ENCODE measurements around the gene NIM1K. TPM values are rescaled to one million over a fixed set of nuclear protein-coding genes. Genes with fewer than 3 reads are reported as not detected.
A peak's percentile ranks its signal among the peaks of the same experiment; 100 is the strongest.
"Not testable (repeated sequence)": the region's sequence is repeated elsewhere in the genome, so short reads cannot be mapped to it uniquely, and the experiment has no call there.

Gene NIM1K
- polyA plus RNA-seq, 2 donors, result 0.12 to 0.21 TPM

DNA sequence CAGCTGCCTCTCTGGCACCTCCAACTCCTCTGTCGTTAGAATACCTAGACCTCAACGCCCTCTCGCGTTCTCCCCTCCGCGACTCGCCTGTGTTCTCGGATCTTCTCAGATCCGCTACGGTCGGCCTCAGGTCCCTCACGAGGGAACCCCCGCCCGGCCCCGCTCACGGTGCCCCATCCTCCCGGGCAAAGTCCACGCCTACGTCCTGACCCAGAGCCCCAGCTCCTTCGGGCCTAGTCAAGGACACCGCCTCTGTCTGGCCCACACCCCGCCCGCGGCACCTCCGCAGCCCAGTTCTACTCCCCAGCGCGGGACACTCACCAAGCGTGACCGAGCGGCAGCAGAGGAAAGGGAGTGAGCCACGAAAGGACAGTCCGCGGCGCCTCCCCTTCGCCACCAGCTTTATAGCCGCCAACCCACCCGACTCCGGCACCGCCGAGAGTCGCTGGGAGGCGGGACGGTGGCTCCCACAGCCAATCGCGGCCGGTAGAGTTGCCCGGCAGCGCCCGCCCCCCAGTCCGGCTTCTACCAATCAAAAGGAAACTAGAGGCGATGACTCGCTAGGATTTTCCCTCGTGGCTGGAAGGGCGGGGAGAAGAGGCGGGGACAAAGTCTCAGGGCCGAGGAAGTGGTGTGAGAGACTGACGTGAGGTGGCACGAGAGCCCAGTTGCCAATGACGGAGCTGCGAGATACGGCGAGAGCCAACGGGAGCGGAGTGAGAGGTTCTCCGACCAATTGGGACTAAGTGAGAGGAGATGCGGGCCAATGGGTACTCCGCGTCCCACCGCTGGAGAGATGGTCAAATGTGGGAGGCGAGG lies 121.2 kb downstream of the NIM1K start, which contains the start of gene HMGCS1:
TSS of gene HMGCS1 (minus strand) at position 378 of the 819 bp plus-strand sequence. CDS start 14,447 bp downstream, outside the sequence.
- H3K27ac ChIP-seq (ENCODE audit: low read depth in 2 of 2, low read length in 1 of 2), result peak within 1 kb of the TSS; percentile 93 to 95
- peaks cover 0 to 2% of the 10 kb centered on the region in 2 donors for H3K4me1 ChIP-seq (ENCODE audit: control insufficient read depth in 2 of 2, insufficient read depth in 2 of 2, low read length in 1 of 2)
- H3K4me3 ChIP-seq (ENCODE audit: low read depth in 1 of 2, low read length in 2 of 2), result peak within 1 kb of the TSS; percentile 81 to 91
- H3K27me3 ChIP-seq (ENCODE audit: control insufficient read depth in 1 of 2, insufficient read depth in 2 of 2, low read length in 2 of 2), result no peaks in the 10 kb centered on the region
- WGBS, 2 donors, result 0% methylated on average over 70 of the region's 70 CpGs
- no peaks in the 10 kb centered on the region for H3K36me3 ChIP-seq (ENCODE audit: control insufficient read depth in 2 of 2, insufficient read depth in 2 of 2, low read length in 1 of 2)
- H3K9me3 ChIP-seq (ENCODE audit: control insufficient read depth in 2 of 2, insufficient read depth in 1 of 2, low read depth in 1 of 2, low read length in 1 of 2), result no peaks in the 10 kb centered on the region

DNA sequence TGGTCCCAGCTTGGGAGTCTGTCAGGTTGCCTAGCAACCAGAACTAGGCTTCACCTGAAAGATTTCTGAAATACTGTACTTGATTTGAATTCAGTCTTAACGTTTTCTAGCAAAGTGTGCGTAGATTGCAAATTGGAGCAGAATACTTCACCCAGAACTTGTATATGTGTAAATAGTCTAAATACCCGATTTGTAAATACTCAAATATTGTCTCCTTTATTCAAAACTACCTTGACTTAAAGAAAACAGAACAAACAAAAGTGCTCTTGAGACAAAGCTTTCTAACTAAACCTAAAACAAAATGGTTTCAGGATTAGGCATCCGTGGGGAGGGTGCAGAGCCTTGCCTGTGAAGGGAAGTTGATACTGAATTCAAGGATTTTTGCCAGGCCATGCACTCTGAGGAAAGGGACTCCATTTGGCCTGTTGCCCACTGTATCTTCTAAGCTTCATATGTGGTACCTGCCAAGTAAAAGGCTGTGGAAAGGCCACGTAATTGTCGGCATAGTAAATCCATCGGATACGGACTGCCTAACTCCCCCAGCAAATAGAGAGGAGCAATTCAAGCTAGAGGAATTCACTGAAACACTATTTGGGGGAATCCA lies 121.9 kb downstream of the NIM1K start:
- H3K4me1 ChIP-seq (ENCODE audit: control insufficient read depth in 2 of 2, insufficient read depth in 2 of 2, low read length in 1 of 2), result peaks cover 0 to 2% of the 10 kb centered on the region in 2 donors
- H3K9me3 ChIP-seq (ENCODE audit: control insufficient read depth in 2 of 2, insufficient read depth in 1 of 2, low read depth in 1 of 2, low read length in 1 of 2), result no peaks in the 10 kb centered on the region
- H3K27ac ChIP-seq (ENCODE audit: low read depth in 2 of 2, low read length in 1 of 2), result peak overlapping the region; percentile 73 to 95
- no peaks in the 10 kb centered on the region for H3K27me3 ChIP-seq (ENCODE audit: control insufficient read depth in 1 of 2, insufficient read depth in 2 of 2, low read length in 2 of 2)
- peak overlapping the region in 1 of 2 donors; percentile 42 for H3K4me3 ChIP-seq (ENCODE audit: low read depth in 1 of 2, low read length in 2 of 2)
- 41 to 47% methylated on average over 8 of the region's 8 CpGs for WGBS, 2 donors
- no peaks in the 10 kb centered on the region for H3K36me3 ChIP-seq (ENCODE audit: control insufficient read depth in 2 of 2, insufficient read depth in 2 of 2, low read length in 1 of 2)

DNA sequence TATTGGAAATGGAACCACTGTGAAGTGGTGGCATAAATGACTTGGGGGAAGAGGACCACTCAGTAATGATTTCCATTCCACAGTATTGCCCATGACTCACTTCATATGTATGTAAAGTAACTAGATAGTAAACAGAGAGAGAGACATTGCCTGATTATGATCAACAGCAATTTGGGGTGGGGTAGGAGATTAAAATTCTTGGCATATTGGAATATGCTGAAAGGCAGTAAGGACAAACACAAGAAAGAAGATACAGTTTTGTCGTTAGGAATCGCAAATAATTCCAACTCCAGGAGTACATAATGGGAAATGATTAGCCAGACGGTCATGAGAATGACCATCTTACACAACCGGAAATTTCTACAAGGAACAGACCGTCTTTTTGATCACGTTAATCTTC lies 122.7 kb downstream of the NIM1K start:
- H3K4me1 ChIP-seq (ENCODE audit: control insufficient read depth in 2 of 2, insufficient read depth in 2 of 2, low read length in 1 of 2), result peaks cover 0 to 2% of the 10 kb centered on the region in 2 donors
- H3K27me3 ChIP-seq (ENCODE audit: control insufficient read depth in 1 of 2, insufficient read depth in 2 of 2, low read length in 2 of 2), result no peaks in the 10 kb centered on the region
- H3K27ac ChIP-seq (ENCODE audit: low read depth in 2 of 2, low read length in 1 of 2), result no peak overlapping the region
- WGBS, 2 donors, result 96% methylated on average over 6 of the region's 6 CpGs
- H3K9me3 ChIP-seq (ENCODE audit: control insufficient read depth in 2 of 2, insufficient read depth in 1 of 2, low read depth in 1 of 2, low read length in 1 of 2), result no peaks in the 10 kb centered on the region
- H3K36me3 ChIP-seq (ENCODE audit: control insufficient read depth in 2 of 2, insufficient read depth in 2 of 2, low read length in 1 of 2), result no peaks in the 10 kb centered on the region
- no peak overlapping the region for H3K4me3 ChIP-seq (ENCODE audit: low read depth in 1 of 2, low read length in 2 of 2)

DNA sequence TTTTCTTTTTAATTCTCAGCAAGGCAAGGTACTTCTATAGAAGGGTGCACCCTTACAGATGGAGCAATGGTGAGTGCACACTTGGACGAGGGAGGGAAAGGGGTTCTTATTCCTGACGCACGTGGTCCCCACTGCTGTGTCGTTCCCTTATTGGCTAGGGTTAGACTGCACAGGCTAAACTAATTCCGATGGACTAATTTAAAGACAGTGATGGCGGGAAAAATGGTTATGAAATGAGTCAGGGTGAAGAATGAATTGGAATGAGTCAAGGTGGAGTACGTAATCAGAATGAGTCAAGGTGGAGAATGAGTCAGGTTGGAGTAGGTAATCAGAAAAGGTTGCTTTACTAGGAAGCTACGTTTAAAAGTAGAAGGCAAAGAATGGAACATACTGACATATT lies 123.2 kb downstream of the NIM1K start:
- H3K9me3 ChIP-seq (ENCODE audit: control insufficient read depth in 2 of 2, insufficient read depth in 1 of 2, low read depth in 1 of 2, low read length in 1 of 2), result no peaks in the 10 kb centered on the region
- H3K27me3 ChIP-seq (ENCODE audit: control insufficient read depth in 1 of 2, insufficient read depth in 2 of 2, low read length in 2 of 2), result no peaks in the 10 kb centered on the region
- peaks cover 0 to 2% of the 10 kb centered on the region in 2 donors for H3K4me1 ChIP-seq (ENCODE audit: control insufficient read depth in 2 of 2, insufficient read depth in 2 of 2, low read length in 1 of 2)
- peak overlapping the region in 1 of 2 donors; percentile 31 for H3K27ac ChIP-seq (ENCODE audit: low read depth in 2 of 2, low read length in 1 of 2)
- no peaks in the 10 kb centered on the region for H3K36me3 ChIP-seq (ENCODE audit: control insufficient read depth in 2 of 2, insufficient read depth in 2 of 2, low read length in 1 of 2)
- no peak overlapping the region for H3K4me3 ChIP-seq (ENCODE audit: low read depth in 1 of 2, low read length in 2 of 2)
- WGBS, 2 donors, result 55 to 59% methylated on average over 8 of the region's 8 CpGs

DNA sequence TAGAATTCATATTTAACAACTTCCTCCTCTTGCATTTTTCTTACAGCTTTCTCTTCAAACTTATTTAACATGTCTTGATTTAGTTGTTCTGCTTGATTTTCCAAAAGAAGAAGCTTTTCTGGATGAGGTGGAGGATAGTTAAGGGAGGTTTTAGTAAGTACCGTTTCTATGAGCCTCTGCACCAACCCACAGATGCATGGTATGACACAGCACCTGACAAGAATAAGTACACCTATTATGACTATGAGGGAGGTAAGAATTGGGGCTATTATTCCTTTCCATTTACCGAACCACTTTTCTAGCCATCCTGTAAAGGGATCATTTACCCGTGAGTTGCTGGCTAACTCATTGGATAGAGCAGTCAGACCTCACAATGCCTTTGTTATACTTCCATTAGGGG lies 123.7 kb downstream of the NIM1K start:
- H3K27ac ChIP-seq (ENCODE audit: low read depth in 2 of 2, low read length in 1 of 2), result no peak overlapping the region
- 77 to 78% methylated on average over 3 of the region's 3 CpGs for WGBS, 2 donors
- H3K27me3 ChIP-seq (ENCODE audit: control insufficient read depth in 1 of 2, insufficient read depth in 2 of 2, low read length in 2 of 2), result no peaks in the 10 kb centered on the region
- H3K36me3 ChIP-seq (ENCODE audit: control insufficient read depth in 2 of 2, insufficient read depth in 2 of 2, low read length in 1 of 2), result no peaks in the 10 kb centered on the region
- peaks cover 0 to 2% of the 10 kb centered on the region in 2 donors for H3K4me1 ChIP-seq (ENCODE audit: control insufficient read depth in 2 of 2, insufficient read depth in 2 of 2, low read length in 1 of 2)
- no peak overlapping the region for H3K4me3 ChIP-seq (ENCODE audit: low read depth in 1 of 2, low read length in 2 of 2)
- H3K9me3 ChIP-seq (ENCODE audit: control insufficient read depth in 2 of 2, insufficient read depth in 1 of 2, low read depth in 1 of 2, low read length in 1 of 2), result no peaks in the 10 kb centered on the region

DNA sequence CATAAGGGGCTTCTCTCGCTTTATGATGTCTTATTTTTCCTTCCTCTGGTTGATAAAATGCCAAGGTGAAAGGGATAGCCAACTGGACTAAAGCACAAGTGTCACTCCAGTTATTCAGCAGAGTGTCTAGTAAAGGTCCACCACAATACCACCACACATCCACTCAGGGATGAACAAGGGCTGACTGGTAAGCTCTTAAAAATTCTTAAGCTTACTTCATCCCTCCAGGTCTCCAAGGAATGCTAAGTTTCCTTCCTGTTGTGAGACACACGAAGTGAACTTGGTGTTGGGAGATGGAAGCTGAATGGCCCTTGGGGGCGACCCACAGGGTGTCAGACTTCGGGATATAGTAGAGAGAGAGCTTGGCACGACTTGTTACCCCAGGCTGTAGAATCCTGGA lies 124.4 kb downstream of the NIM1K start:
- Histone ChIP-seq H3K27ac (ENCODE audit: low read depth in 2 of 2, low read length in 1 of 2) (no peak overlapping the region), H3K4me3 (ENCODE audit: low read depth in 1 of 2, low read length in 2 of 2) (no peak overlapping the region), H3K4me1 (ENCODE audit: control insufficient read depth in 2 of 2, insufficient read depth in 2 of 2, low read length in 1 of 2) (peaks cover 0 to 2% of the 10 kb centered on the region in 2 donors), H3K36me3 (ENCODE audit: control insufficient read depth in 2 of 2, insufficient read depth in 2 of 2, low read length in 1 of 2) (no peaks in the 10 kb centered on the region), H3K27me3 (ENCODE audit: control insufficient read depth in 1 of 2, insufficient read depth in 2 of 2, low read length in 2 of 2) (no peaks in the 10 kb centered on the region), H3K9me3 (ENCODE audit: control insufficient read depth in 2 of 2, insufficient read depth in 1 of 2, low read depth in 1 of 2, low read length in 1 of 2) (no peaks in the 10 kb centered on the region)
- 86 to 91% methylated on average over 5 of the region's 5 CpGs for WGBS, 2 donors

DNA sequence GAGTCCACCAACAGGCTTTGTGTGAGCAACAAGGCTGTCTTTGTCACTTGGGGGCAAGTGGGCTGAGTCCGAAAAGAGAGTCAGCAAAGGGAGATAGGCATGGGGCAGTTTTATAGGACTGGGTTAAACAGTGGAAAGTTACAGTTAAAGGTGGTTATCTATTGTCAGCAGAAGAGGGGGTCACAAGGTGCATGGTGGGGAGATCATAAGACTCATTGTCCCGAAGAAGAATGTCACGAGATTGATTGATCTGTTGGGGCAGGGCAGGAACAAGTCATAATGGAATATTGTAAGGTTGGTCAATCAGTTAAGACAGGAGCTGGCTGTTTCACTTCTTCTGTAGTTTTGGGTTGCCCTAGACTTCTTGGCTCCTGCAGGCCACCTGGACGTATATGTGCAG lies 128.8 kb downstream of the NIM1K start:
- no peaks in the 10 kb centered on the region for H3K4me1 ChIP-seq (ENCODE audit: control insufficient read depth in 2 of 2, insufficient read depth in 2 of 2, low read length in 1 of 2)
- no peak overlapping the region for H3K27ac ChIP-seq (ENCODE audit: low read depth in 2 of 2, low read length in 1 of 2)
- H3K4me3 ChIP-seq (ENCODE audit: low read depth in 1 of 2, low read length in 2 of 2), result no peak overlapping the region
- WGBS, 2 donors, result 76 to 82% methylated on average over 4 of the region's 4 CpGs
- H3K27me3 ChIP-seq (ENCODE audit: control insufficient read depth in 1 of 2, insufficient read depth in 2 of 2, low read length in 2 of 2), result no peaks in the 10 kb centered on the region
- no peaks in the 10 kb centered on the region for H3K9me3 ChIP-seq (ENCODE audit: control insufficient read depth in 2 of 2, insufficient read depth in 1 of 2, low read depth in 1 of 2, low read length in 1 of 2)
- H3K36me3 ChIP-seq (ENCODE audit: control insufficient read depth in 2 of 2, insufficient read depth in 2 of 2, low read length in 1 of 2), result no peaks in the 10 kb centered on the region

- not testable (repeated sequence) for H3K9me3 ChIP-seq (ENCODE audit: control insufficient read depth in 2 of 2, insufficient read depth in 1 of 2, low read depth in 1 of 2, low read length in 1 of 2); H3K4me3 ChIP-seq (ENCODE audit: low read depth in 1 of 2, low read length in 2 of 2); H3K27ac ChIP-seq (ENCODE audit: low read depth in 2 of 2, low read length in 1 of 2); H3K36me3 ChIP-seq (ENCODE audit: control insufficient read depth in 2 of 2, insufficient read depth in 2 of 2, low read length in 1 of 2); H3K4me1 ChIP-seq (ENCODE audit: control insufficient read depth in 2 of 2, insufficient read depth in 2 of 2, low read length in 1 of 2); H3K27me3 ChIP-seq (ENCODE audit: control insufficient read depth in 1 of 2, insufficient read depth in 2 of 2, low read length in 2 of 2)
- WGBS, 2 donors, result 60 to 73% methylated on average over 3 of the region's 3 CpGs
These were observed 131.5 kb downstream of the NIM1K start for GRCh38 chr5:43323488-43323887.

DNA sequence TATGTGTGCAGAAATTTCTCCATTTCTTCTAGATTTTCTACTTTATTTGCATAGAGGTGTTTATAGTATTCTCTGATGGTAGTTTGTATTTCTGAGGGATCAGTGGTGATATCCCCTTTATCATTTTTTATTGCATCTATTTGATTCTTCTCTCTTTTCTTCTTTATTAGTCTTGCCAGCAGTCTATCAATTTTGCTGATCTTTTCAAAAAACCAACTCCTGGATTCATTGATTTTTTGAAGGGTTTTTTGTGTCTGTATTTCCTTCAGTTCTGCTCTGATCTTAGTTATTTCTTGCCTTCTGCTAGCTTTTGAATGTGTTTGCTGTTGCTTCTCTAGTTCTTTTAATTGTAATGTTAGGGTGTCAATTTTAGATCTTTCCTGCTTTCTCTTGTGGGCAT lies 133.6 kb downstream of the NIM1K start:
- H3K36me3 ChIP-seq (ENCODE audit: control insufficient read depth in 2 of 2, insufficient read depth in 2 of 2, low read length in 1 of 2); H3K4me1 ChIP-seq (ENCODE audit: control insufficient read depth in 2 of 2, insufficient read depth in 2 of 2, low read length in 1 of 2); H3K9me3 ChIP-seq (ENCODE audit: control insufficient read depth in 2 of 2, insufficient read depth in 1 of 2, low read depth in 1 of 2, low read length in 1 of 2); H3K27me3 ChIP-seq (ENCODE audit: control insufficient read depth in 1 of 2, insufficient read depth in 2 of 2, low read length in 2 of 2); H3K27ac ChIP-seq (ENCODE audit: low read depth in 2 of 2, low read length in 1 of 2); H3K4me3 ChIP-seq (ENCODE audit: low read depth in 1 of 2, low read length in 2 of 2): not testable (repeated sequence)

Measured in esophagus (tissue), 2 donors.